GM21515 (cell line): ENCODE measurements around the gene SLC7A10.
"Not testable (repeated sequence)": the region's sequence is repeated elsewhere in the genome, so short reads cannot be mapped to it uniquely, and the experiment has no call there.

ENCODE experiments used
- ATAC-seq: cut with Tn5 transposase; IDR thresholded peaks from one replicate; pipeline ENCODE4 v1.9.1; 2021; ENCODE audit not compliant: unreplicated experiment

The SLC7A10 gene

DNA sequence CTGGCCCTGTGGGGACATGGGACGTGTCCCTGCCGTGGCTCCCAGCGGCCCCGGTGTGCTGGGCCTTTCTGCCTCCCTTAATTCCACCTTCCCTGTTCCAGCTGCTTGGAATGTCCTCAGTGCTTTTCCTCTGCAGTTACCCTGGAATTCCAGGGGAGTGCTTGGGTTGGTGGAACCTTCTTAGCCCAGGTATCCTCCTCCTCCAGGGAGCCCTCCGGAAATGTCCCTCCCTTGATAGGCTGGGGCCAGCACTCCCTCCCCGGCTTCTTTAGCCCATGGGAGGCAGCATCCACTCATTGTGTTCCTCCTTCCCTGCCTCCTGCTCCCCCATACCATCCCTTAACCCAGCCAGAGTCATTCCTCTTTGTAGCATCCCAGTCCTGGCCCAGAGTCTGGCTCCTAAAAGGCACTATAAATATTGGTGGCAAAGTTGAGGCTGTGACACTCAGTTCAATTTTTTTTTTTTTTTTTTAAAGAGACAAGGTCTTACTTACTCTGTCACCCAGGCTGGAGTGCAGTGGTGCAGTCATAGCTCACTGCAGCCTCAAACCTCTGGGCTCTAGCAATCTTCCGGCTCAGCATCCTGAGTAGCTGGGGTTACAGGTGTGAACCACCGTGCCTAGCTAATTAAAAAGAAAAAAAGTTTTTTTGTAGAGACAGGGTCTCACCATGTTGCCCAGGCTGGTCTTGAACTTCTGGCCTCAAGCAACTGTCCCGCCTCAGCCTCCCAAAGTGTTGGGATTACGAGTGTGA lies 13.7 kb upstream of the SLC7A10 start:
- ATAC-seq = no peak

DNA sequence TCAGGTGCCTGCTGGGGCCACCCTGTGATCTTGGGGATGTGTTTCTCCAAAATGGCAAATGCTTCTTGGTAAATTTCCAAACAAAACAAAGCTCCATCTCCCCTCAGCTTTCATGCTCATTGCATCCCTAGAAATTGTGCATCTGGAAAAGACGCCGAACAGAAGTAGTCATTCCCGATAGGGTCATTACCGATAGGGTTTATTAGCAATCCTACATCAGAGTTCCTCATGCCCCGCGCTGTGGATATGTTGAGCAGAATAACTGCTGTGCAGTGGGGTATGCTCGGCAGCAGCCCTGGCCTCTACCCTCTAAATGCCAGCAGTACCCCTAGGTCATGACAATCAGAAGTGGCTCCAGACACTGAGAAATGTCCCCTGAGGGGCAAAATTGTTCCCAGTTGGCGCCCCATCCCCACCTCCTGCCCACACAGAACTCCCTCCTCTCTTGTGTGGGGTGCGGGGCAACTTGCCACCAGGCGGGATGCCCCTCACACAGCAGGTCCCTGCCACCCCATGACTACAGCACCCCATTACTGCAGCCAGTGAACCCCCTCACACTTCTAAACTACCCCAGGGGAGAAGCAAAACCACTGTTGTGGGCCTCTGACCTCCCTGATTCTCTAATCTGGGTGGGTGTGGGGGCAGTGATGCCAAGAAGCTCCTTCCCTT lies 13.0 kb upstream of the SLC7A10 start:
- no peak for ATAC-seq

DNA sequence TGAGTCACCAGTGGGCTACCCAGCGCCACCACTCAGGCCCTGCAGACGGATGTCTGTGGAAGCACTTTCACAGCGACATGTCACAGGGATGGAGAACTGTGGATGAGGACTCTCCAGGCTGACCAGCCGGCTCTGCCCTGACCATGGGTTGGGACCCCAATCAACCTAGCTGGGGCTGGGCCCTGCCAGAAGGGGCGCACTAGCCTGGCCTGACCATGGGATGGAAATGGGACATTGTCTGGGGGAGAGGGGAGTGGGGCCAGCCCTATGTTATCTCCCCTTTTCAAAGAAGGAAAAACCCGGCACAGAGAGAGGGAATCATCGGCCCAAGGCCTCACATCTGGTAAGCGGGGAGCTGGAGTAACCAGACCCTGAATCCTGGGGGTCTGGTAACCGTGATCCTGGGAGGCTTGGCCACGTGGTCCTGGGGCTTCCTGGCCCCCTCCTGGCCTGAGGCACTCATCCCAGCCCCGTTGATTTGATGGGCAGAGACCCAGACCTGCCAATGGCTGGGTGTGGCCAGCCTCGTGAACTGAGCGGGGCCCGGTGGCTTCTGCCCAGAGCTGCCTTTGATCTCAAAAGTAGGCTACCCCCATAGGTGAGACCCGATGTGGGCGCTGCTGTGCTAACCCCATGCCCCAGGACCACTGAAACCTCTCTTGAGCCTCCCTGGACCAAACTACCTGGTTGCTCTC lies 11.2 kb upstream of the SLC7A10 start:
- ATAC-seq = no peak

DNA sequence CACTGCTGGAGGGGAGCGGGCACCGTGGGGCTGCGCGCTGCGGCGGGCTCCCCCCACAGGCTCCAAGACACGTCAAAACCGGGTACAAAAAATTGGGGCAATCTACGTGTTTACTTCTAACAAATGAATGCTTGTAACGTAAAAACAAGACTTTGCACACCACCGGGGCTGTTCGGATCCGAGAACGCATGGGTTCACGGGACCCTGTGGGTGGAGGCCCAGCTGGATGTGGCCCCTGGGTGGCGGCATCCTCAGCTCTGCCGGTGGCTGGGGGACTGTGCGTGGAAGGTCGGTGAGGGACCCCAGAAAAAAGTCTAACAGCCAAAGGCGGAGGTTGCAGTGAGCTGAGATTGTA lies 10.3 kb upstream of the SLC7A10 start:
- ATAC-seq = no peak

DNA sequence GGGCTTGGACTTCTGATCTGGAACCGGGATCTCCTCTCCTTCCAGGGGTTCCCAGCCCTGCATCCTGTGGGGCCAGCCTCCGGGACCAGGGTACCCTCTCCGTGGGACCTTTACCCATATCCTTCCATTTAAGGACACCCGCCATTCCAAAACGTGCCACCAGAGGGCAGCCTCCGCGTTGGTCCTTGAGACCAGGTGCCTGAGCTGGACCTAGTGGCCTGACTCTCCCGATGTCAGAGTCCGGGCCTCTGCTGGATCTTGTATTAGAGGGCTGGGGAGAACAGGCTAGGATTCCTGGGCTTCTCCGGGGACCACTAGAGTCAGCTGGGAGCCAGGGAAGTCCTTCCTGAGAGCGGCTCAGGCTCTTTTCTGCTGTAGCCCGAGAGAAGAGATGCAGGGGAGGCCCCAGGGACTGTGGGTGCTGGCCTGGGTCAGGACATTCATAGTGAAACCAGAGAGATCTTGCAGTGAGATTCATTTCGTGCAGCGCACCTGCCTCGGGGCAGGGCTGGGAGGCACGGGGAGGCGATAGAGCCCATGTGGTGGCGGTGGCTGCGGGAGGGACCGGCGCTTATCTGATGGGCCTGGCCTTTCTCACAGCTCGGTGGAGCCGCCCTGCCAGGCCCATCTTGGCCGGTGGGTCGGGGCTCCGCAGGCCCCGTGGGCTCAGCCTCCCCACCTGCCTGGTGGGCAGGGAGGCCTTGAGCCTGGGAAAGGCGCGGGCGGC lies 9.8 kb upstream of the SLC7A10 start:
- ATAC-seq = no peak

DNA sequence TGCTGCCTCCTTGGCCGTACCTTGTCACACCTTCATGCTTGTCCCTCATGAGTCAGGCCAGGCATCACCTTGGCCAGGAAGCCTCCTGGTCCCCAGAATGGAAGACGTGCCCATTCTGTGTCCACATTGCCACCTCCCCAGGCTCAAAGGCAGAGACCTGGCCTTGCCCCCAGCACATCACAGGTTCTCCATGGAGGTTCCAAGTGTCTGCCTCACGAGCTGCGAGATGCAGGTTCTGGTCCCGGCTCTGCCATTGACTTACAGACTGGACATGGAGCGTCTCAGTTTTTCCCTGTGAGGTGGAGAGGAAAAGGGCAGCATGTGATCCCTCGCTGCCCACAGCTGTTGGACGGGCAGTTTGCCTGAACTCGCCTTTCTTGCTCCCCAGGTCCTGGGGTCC lies 9.1 kb upstream of the SLC7A10 start:
- ATAC-seq = no peak

DNA sequence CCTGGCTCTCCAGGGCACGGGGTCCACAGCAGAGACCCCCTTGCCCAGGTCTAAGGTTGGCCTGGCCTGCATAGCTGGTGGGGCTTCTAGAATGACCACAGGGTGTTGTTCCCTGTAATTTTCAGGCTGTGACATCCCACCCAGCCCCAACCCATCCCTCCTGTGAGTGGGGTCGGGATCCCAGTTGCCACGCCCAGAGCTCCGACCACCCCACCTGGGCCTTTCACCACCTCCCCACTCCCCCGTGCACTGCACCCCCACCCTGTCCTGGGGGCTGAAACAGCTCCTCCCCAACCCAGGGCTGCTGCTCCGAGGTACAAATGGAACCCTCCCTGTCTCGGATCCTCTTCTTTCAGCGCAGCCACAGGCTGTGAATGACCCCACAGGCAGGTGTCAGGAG lies 8.4 kb upstream of the SLC7A10 start:
- ATAC-seq = no peak

DNA sequence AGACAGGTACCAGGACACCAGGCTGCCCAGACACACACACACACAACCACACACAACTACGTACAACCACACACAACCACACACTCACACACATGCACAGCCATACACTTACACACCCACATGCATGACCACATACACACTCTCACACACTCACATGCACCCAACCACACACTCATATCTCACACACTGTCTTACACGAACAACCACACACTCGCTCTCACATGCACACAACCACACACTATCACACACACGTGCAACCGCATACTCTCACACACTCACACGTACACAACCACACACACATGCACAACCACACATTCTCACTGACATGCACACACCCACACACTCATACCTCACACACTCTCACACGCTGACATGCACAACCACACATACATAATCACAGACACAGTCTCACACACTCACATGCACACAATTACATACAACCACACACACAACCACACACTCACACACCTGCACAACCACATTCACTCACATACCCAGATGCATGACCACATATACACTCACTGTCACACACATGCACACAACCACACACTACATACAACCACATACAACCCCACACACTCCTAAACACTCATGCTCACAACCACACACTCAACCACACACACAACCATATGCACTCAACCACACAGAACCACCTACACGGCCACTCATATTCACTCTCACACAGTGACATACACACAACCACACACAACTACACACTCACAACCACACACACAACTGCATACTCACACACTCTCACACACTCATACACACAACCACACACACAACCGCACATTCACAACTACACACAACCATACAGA lies 7.6 kb upstream of the SLC7A10 start:
- ATAC-seq = no peak

DNA sequence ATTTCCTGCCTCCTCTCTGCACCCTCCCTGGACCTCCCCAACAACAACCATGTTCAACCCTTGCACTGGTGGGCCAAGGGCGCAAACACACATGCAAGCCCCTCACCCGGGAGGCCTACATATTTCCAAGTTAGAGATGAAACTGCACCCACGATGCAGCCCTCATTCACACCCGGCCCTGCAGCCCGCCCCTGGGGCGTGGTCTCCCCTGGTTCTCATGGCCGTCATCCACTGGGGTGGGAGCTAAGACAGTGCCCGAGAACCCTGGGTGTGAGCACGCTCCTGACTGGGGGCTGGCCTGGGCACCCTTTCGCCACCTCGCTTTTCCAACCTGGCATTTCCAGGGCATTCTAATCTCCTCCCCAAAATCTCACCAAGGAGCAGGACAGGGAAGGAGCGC lies 7.0 kb upstream of the SLC7A10 start:
- no peak for ATAC-seq

DNA sequence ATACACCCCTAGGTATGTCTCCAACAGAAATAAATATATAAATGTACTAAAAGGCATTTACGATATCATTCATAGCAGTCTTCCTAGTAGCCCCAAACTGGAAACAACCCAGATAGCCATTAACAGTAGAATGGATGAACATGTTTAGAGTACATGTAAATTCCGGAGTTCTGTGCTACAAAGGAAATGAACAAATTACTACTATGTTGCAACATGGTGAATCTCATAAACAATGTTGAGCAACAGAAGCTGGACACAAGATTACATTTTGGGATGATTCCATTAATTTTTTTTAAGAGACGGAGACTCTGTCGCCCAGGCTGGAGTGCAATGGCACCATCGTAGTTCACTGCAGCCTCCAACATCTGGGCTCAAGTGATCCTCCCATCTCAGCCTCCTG lies 5.9 kb upstream of the SLC7A10 start:
- no peak for ATAC-seq

DNA sequence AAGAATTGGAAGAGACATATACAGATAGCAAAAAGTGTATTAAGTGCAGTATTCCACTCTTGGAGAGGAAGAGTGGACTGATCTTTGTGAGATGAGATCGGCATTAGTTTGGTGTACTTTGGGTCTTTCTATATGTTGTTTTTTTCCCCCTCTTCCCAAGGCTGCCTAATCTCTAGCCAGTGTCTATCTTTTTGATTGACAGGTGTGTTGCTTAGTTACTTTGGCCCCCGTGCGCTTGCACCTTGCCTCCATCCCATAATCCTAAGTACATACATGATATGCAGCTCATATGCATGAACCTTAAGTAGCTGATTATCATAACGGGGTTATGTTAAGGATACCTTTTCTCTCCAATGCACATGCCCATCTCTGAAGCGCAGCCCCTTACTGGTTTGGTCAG lies 4.3 kb upstream of the SLC7A10 start:
- ATAC-seq = no peak

DNA sequence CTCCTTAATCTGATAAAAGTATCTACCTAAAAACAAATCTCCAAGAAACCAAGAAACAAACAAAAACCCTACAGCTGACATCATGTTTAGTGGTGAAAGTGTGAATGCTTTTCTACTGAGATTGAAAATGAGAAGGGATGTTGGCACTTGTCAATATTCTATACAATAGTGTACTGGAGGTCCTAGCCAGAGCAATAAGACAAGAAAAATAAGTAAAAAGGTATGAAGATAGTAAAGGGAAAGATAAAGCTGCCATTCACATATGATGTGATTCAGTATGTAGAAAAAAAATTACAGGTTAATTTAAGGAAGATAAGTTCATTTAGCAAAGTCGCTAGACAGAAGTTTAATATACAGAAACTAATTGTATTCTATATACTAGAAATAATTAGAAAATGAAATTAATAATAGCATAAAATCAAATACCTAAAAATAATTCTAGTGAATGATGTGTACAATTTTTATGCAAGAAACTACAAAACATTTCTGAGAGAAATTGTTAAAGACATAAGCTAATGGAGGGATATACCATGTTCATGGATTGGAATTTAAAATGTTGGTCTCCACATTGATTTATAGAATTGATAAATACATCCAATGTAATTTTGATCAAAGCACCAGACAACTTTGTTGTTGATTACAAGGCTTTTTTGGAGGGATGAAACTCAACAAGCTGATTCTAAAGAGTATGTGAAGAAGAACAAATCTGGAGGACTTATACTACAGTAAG lies 2.4 kb upstream of the SLC7A10 start:
- ATAC-seq = no peak

DNA sequence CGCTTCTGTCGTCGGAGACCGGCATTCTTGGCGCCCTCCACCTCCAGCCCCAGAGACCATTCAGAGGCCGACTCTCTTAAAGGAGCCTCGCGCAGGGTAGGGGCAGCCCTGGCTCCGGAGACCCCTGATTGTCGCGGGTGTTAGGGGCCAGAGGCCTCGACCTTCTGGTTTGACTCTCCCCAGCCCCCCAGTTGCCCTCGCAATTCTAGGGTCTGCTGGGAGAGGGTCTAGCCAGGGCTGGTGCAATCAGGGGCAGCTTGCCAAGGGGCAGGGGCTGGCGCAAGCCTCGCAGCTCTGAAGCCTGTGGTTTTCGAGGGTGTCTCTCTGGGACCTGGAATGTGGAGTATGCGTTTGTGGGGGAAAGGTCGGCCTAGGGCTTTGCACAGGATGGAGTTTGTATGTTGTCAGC lies 1.6 kb upstream of the SLC7A10 start:
- no peak for ATAC-seq

DNA sequence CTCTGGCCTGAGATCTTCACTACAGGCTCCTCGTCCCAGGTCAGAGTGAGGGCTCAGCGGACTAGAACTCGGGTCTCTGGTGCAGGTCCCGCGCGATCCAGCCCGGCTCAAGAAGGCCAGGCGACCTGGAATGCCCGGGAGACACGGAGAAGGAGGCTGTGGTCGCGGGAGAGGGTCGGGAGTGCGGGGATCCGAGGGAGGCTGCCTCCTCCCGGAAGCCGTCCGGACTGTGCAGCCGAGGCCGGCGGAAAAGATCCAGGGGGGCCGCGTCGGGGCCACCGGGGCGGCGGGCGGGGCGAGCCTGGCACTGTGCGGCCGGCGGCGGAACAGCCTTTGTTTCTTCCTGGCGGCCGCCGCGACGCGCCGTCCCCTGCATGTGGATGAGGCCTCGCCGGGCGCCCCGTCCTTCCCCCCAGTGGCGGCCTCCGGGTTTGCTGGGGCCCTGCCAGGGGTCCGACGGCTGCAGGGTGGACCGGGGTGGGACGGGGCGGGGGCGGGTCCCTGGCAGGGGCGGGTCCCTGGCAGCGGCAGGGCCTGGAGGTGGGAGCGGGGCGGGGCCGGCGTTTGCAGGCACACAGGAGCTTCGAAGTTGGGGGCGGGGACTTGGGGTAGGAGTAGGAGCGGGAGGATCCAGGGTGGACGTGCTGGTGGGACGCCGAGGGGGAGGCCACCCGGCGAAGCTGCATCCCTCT lies 1.0 kb upstream of the SLC7A10 start:
- no peak for ATAC-seq

DNA sequence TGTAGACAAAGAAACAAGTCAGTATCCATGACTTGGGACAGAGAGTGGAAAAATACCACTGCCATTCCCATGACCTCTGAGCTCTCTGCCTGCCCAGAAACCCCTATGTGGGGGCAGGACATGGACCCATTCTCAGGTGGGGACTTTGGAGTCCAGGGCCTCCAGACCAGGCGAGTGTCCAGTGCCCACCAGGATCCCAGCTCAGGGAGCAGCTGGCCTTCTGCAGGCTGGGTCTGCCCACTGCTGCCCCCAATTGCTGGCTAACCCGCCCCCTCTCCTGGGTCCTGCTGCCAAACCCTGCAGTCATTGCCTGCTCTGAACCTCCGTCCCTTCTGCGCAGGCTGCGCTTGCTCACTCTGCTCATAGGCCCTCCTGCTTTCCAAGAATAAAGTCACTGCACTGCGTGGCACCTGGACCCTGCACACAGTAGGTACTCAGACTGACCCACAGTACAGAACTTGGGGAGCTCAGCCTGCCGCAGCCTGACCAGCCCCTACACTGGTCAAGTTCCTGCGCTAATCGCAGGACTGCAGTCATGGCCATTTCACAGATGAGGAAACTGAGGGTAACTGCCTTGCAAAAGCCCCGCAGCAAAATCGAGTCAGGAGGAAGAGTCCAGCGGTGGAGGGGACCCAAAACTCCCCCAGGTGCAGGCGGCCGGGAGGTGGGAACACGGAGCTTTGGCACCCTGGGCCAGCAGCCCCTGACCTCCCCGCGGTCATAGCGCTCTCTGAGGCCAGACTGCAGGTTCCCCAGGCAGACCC lies 774 bp downstream of the SLC7A10 start:
- no peak for ATAC-seq

DNA sequence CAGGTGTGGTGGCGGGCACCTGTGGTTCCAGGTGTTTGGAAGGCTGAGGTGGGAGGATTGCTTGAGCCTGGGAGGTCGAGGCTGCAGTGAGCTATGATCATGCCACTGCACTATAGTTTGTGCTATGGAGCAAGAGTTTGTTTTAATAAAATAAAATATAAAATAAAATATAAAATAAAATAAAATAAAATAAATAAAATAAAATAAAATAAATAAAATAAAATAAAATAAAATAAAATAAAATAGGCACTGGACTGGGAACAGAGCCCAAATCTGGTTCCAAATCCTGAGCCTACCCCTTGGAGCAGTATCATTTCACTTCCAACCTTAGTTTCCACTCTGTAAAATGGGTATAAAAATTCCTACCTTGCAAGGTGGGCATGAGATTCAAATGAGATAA lies 3.4 kb downstream of the SLC7A10 start:
- not testable (repeated sequence) for ATAC-seq

DNA sequence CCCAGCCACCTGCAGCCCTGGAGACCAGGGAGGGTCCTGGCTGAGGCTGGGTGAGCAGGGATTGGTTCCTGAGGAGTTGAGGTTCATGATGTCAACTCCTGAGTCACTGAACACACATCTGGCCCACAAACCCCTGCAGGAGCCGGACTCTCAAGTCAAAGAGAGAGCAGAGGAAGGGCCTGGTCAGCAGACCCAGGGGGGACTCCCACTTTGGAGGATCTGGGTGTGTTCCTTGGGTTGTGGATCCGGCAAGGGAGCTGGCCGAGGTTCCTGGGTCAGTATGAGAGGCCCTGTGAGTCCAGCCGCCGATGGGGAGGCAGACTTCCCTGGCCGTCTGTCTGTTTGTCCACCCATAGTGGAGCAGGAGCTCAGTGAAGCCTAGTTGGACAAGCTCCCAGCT lies 4.0 kb downstream of the SLC7A10 start:
- ATAC-seq = no peak

DNA sequence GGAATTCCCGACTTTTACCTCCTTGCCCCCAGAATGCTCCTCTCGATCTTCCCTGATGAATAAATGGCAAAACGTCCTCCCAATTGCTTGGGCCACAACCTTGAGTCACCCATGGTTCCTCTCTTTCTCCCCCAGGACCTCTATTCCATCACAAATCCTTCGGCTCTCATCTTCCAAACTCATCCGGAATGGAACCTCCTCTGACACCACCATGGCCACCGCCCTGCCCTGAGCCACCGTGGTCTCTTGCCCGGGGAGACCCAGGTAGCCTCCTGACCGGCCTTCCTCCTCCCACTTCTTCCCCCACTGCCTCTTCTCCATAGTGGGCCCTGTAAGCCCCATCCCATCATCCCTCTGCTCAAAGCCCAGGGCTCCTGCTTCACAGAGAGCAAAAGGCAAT lies 4.9 kb downstream of the SLC7A10 start:
- no peak for ATAC-seq

DNA sequence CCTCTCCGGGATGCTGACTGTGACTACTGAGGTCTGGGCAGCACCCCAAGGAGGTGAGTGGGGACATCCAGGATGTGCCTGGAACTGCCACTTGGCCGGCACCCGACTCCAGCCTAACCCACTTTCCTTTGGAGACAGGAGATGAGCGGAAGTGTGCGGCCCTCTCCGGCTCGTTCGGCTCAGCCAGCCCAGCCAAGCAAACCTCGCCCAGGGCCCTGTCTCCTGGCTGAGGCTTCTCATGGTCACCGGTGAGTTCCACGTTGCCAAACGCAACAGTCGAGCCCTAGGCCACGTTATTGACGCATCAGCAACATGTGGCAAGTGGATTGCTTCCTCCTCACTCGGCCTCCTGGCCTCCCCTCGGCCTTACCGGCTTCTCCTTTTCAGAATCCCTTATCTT lies 5.5 kb downstream of the SLC7A10 start:
- ATAC-seq = no peak
